ENCODE measurements around the gene IL18RAP.
A peak's percentile ranks its signal among the peaks of the same experiment; 100 is the strongest.

IL18RAP gene

GRCh38 chr2:102438578-102438977 is 15.6 kb downstream of the IL18RAP start:
- DNase-seq (ENCODE audit: low read depth): no peak
- TF ChIP-seq CTCF (conservative IDR thresholded peaks at IDR 0.05; ENCODE audit: low read depth, low read length): no peak
- H3K4me3 ChIP-seq (ENCODE audit: low read length): no peak overlapping the region

GRCh38 chr2:102439065-102439695 is 16.2 kb downstream of the IL18RAP start:
- no peak overlapping the region for H3K4me3 ChIP-seq (ENCODE audit: low read length)
- peak; percentile 41 for DNase-seq (ENCODE audit: low read depth)
- TF ChIP-seq CTCF (conservative IDR thresholded peaks at IDR 0.05; ENCODE audit: low read depth, low read length): no peak

- no peak for DNase-seq (ENCODE audit: low read depth)
- H3K4me3 ChIP-seq (ENCODE audit: low read length): no peak overlapping the region
Measured at GRCh38 chr2:102442967-102443828, 20.2 kb downstream of the IL18RAP start.

GRCh38 chr2:102444233-102444632 is 21.3 kb downstream of the IL18RAP start:
- DNase-seq (ENCODE audit: low read depth): no peak
- no peak overlapping the region for H3K4me3 ChIP-seq (ENCODE audit: low read length)
- no peak for TF ChIP-seq CTCF (conservative IDR thresholded peaks at IDR 0.05; ENCODE audit: low read depth, low read length)

More at GRCh38 chr2:102442967-102443828, 20.2 kb downstream of the IL18RAP start:
- peak; percentile 74 for TF ChIP-seq CTCF (conservative IDR thresholded peaks at IDR 0.05; ENCODE audit: low read depth, low read length)

- TF ChIP-seq CTCF (conservative IDR thresholded peaks at IDR 0.05; ENCODE audit: low read depth, low read length): no peak
- H3K4me3 ChIP-seq (ENCODE audit: low read length): no peak overlapping the region
- no peak for DNase-seq (ENCODE audit: low read depth)
Measured at GRCh38 chr2:102446936-102447335, 24.0 kb downstream of the IL18RAP start.

GRCh38 chr2:102449370-102449974 is 26.5 kb downstream of the IL18RAP start:
- TF ChIP-seq CTCF (conservative IDR thresholded peaks at IDR 0.05; ENCODE audit: low read depth, low read length): peak; percentile 75
- DNase-seq (ENCODE audit: low read depth): peak; percentile 6

More at GRCh38 chr2:102449370-102449974, 26.5 kb downstream of the IL18RAP start:
- no peak overlapping the region for H3K4me3 ChIP-seq (ENCODE audit: low read length)

Measured in retinal pigment epithelial cell (primary cell).